Natural killer cell (primary cell): ENCODE data around the gene CWF19L1. TPM values are rescaled to one million over a fixed set of nuclear protein-coding genes. Genes with fewer than 3 reads are reported as not detected.

Source experiments
- ATAC-seq, 3 donors: fragments of 150-1000 bp in 2 of 3; fragments of 200-7000 bp in 1 of 3; cut with Tn5 transposase; 1 replicate in 1 of 3; 2 replicates in 2 of 3; pipeline ENCODE4 v1.10.0; 2021; ENCODE audit warnings: mild to moderate bottlenecking in 2 of 3, moderate library complexity in 2 of 3
- DNase-seq, 2 donors: peaks; one replicate each; pipeline versions ENCODE4 v3.0.0 to v3.0.0-alpha.2; 2013 to 2021; ENCODE audit warnings: mixed read lengths in 1 of 2
- H3K27ac ChIP-seq: one replicate; pipeline ENCODE4 v1.5.1; 2013; ENCODE audit warnings: mild to moderate bottlenecking, low read length
- H3K27me3 ChIP-seq: one replicate; pipeline ENCODE4 v1.6.1; 2013; ENCODE audit warnings: low read length; ENCODE audit not compliant: control insufficient read depth, insufficient read depth
- H3K36me3 ChIP-seq: one replicate; pipeline ENCODE4 v1.6.1; 2013; ENCODE audit warnings: low read length; ENCODE audit not compliant: control insufficient read depth, insufficient read depth
- H3K4me1 ChIP-seq: one replicate; pipeline ENCODE4 v1.6.1; 2013; ENCODE audit warnings: low read length; ENCODE audit not compliant: control insufficient read depth, insufficient read depth
- H3K4me3 ChIP-seq: one replicate; pipeline ENCODE4 v1.5.1; 2013; ENCODE audit warnings: low read length
- H3K9me3 ChIP-seq: one replicate; pipeline ENCODE4 v1.6.1; 2013; ENCODE audit warnings: low read length; ENCODE audit not compliant: control insufficient read depth, insufficient read depth
- H3K27ac Mint-ChIP-seq, 2 donors: one replicate each; pipeline ENCODE4 v1.8.0; 2022; ENCODE audit warnings: mild to moderate bottlenecking in 2 of 2, mixed read lengths in 2 of 2, moderate library complexity in 1 of 2
- H3K27me3 Mint-ChIP-seq, 2 donors: one replicate each; pipeline ENCODE4 v1.8.0; 2022; ENCODE audit warnings: low read depth in 2 of 2, mixed read lengths in 2 of 2
- H3K36me3 Mint-ChIP-seq: one replicate; pipeline ENCODE4 v1.8.0; 2022; ENCODE audit warnings: mixed read lengths
- H3K4me1 Mint-ChIP-seq, 2 donors: one replicate each; pipeline ENCODE4 v1.8.0; 2022; ENCODE audit warnings: mixed read lengths in 2 of 2
- H3K4me3 Mint-ChIP-seq: one replicate; pipeline ENCODE4 v1.8.0; 2022; ENCODE audit warnings: mild to moderate bottlenecking, moderate library complexity, mixed read lengths
- H3K9me3 Mint-ChIP-seq, 2 donors: one replicate each; pipeline ENCODE4 v1.8.0; 2022; ENCODE audit warnings: mixed read lengths in 2 of 2
- CTCF ChIP-seq: fragments of 200-600 bp; IDR thresholded peaks from one replicate; pipeline ENCODE4 v1.8.0; 2022; ENCODE audit warnings: antibody characterized with exemption
- WGBS: methylation state at CpG from one replicate; pipeline ENCODE4 v1.1.7; 2013; ENCODE audit warnings: missing lambda C conversion rate; ENCODE audit not compliant: insufficient coverage; 5-methylcytosine and 5-hydroxymethylcytosine counted together
- intact Hi-C: fragments of 100-400 bp; cut with micrococcal nuclease; formaldehyde crosslinking; loops from one replicate; pipeline ENCODE4 v1.14.2; 2022
- total RNA-seq, 4 donors: library from RNA; stranded (reverse); fragments of 120-200 nt in 1 of 4; gene quantifications; one replicate each; pipeline versions ENCODE4 v1.2.3 to v1.2.4, GENCODE V29; 2013 to 2022

CWF19L1 gene
- total RNA-seq, 3 donors from 2014 or later (not counting 1 experiment from before 2014, with no cell fraction given): 52.5 to 58.0 (median 54.8) TPM

DNA sequence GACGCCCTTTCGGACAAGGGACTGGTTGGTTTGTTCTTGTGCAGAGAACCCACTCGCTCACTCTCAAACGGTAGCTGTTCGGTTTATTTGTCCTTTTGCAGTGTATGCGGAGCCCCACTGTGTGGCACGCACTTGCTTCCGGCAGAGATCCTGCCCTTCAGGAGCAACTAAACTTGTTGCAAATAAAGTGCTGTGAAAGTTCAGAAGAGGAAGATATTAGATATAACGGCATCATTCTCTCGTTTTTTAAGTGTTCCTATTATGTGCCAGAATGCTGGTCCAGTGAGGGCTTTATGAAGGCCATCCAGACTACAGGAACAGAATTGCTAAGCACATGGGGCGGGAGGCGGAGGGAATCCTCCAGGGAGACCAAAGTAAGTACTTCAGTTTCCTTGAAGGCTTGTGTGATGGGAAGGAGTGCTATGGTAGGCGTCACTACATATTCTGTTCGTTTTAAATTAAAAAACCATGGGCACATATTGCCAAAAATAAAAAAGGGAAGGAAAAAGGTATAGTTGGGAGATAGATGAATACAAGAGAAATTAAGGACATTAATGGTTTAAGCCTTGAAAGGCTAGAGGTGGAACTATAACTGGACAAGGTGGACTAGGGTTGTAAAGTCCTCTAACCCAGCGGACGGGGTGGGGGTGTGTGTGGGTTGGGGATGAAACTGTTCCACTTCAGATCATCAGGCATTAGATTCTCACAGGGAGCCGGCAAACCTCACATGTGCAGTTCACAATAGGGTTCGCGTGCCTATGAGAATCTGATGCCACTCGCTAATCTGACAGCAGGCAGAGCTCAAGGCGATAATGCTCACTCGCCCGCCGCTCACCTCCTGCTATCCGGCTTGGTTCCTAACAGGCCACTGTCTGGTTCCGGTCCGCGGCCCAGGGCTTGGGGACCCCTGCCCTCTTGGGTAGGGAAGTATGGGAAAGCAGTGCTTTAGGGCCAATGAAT lies 80.9 kb downstream of the CWF19L1 start:
- peak in 1 of 2 donors; percentile 25 for DNase-seq
- H3K9me3 Mint-ChIP-seq: no peaks in the 10 kb centered on the region

DNA sequence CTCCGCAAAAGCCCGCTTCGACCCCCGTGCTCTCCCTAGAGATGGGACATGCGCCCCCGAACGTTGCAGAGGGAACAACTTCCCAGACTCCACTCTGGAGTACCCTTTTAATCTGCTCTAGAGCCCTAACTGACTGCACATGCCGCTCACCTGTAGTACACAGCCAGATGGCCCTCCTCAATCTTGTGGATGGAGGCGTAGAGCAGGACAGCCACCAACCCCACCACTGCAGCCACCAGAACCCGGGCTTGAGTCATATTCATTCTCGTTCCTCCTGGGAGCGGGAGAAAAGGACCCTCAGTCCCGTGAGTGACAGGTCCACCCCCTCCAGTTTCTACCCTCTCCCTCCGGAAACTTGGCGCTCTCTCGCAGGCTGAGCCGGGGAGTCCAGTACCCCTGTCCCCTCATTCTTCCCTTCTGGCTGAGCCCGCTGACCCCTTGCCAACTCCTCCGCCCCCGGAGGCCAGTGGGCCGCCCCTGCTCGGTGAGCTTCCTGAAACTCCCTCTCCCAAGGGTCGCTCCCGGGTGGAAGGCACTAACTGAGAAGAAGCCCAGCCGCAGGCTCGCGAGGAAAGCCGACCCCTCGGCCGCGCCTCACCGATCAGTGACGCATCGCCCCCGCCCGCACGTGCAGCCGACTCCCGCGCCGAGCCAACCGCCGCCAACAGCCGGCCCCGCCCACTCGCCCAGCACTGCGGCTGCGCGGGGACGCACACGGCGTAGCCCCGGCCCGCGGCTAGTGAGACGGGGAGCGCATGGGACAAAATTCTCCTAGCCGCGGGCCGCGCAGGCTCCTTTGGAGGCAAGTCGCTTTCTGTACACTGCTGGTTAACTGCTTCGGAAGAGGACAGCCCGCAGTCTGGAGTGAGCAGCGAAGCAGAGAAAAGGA lies 81.8 kb downstream of the CWF19L1 start, which contains the start of gene ERLIN1:
ERLIN1 (minus strand) TSS at position 666 of the 889 bp plus-strand sequence; CDS start at position 263, 403 bp downstream.
- WGBS: under 1% methylated on average over 65 of the region's 65 CpGs
- no peaks in the 10 kb centered on the region for H3K27me3 ChIP-seq
- ATAC-seq: peak; percentile 92 to 96 (median 95)
- no peaks in the 10 kb centered on the region for H3K27me3 Mint-ChIP-seq
- peak within 1 kb of the TSS; percentile 98 for H3K4me3 Mint-ChIP-seq
- no peaks in the 10 kb centered on the region for H3K9me3 ChIP-seq
- H3K4me1 ChIP-seq: peaks cover 19% of the 10 kb centered on the region
- peak within 1 kb of the TSS; percentile 92 for H3K4me3 ChIP-seq
- intact Hi-C loops: loop anchor here (1.0 kb wide), 1 partner anchor 82 kb away; the partner anchor contains the start of gene CWF19L1
- no peak for TF ChIP-seq CTCF
- peak within 1 kb of the TSS; percentile 92 to 98 for H3K27ac Mint-ChIP-seq
- DNase-seq: peak; percentile 93 to 95
- H3K9me3 Mint-ChIP-seq: no peaks in the 10 kb centered on the region
- H3K4me1 Mint-ChIP-seq: peaks cover 44 to 50% of the 10 kb centered on the region in 2 donors
- H3K36me3 Mint-ChIP-seq: peaks cover 1% of the 10 kb centered on the region
- H3K36me3 ChIP-seq: peaks cover 12% of the 10 kb centered on the region
- peak within 1 kb of the TSS; percentile 70 for H3K27ac ChIP-seq

More for the DNA sequence above, 80.9 kb downstream of the CWF19L1 start:
- Mint-ChIP-seq H3K4me1 (peaks cover 44 to 48% of the 10 kb centered on the region in 2 donors), H3K27me3 (no peaks in the 10 kb centered on the region), H3K36me3 (peaks cover 10% of the 10 kb centered on the region), H3K4me3 (peak overlapping the region; percentile 98), H3K27ac (peak overlapping the region; percentile 92 to 98)
- TF ChIP-seq CTCF: no peak
- ATAC-seq: peak; percentile 53 to 74 (median 61)
- no peaks in the 10 kb centered on the region for H3K27me3 ChIP-seq
- H3K36me3 ChIP-seq: peaks cover 22% of the 10 kb centered on the region
- peaks cover 19% of the 10 kb centered on the region for H3K4me1 ChIP-seq
- peak overlapping the region; percentile 92 for H3K4me3 ChIP-seq
- H3K9me3 ChIP-seq: no peaks in the 10 kb centered on the region
- peak overlapping the region; percentile 53 for H3K27ac ChIP-seq
- 36% methylated on average over 28 of the region's 28 CpGs for WGBS
- intact Hi-C loops: loop anchor here (1.0 kb wide), 1 partner anchor 81 kb away; the partner anchor contains the start of gene CWF19L1

- Histone ChIP-seq H3K9me3 (no peaks in the 10 kb centered on the region), H3K27me3 (no peaks in the 10 kb centered on the region), H3K36me3 (peaks cover 11% of the 10 kb centered on the region), H3K4me1 (peaks cover 19% of the 10 kb centered on the region), H3K4me3 (peak overlapping the region; percentile 92), H3K27ac (peak overlapping the region; percentile 70)
- H3K4me1 Mint-ChIP-seq: peaks cover 50 to 57% of the 10 kb centered on the region in 2 donors
- 6% methylated on average over 2 of the region's 4 CpGs for WGBS
- H3K4me3 Mint-ChIP-seq: peak overlapping the region; percentile 98
- peak overlapping the region; percentile 92 to 98 for H3K27ac Mint-ChIP-seq
- no peaks in the 10 kb centered on the region for H3K27me3 Mint-ChIP-seq
- DNase-seq (peak in 1 of 2 donors; percentile 36), ATAC-seq (no peak)
- TF ChIP-seq CTCF: no peak
- no peaks in the 10 kb centered on the region for H3K9me3 Mint-ChIP-seq
- H3K36me3 Mint-ChIP-seq: no peaks in the 10 kb centered on the region
- intact Hi-C loops: no loop called here
These were observed 82.6 kb downstream of the CWF19L1 start for GRCh38 chr10:100184840-100185239.
